OCI-LY7 (cell line): Measurements from ENCODE around the gene SAT2.

Source experiments
- CTCF ChIP-seq: fragments of 200-600 bp; sonication (generic); conservative IDR thresholded peaks from 2 replicates; pipeline ENCODE4 v1.5.1; 2014; ENCODE audit warnings: mild to moderate bottlenecking, antibody characterized with exemption, low read length, moderate library complexity, mixed read lengths
- EZH2phosphoT487 ChIP-seq: fragments of 200-600 bp; sonication (generic); IDR thresholded peaks from 2 replicates; pipeline ENCODE4 v1.6.1; 2018; ENCODE audit warnings: low read depth, borderline replicate concordance, mild to moderate bottlenecking, mixed run types, antibody characterized with exemption, low read length, moderate library complexity, mixed read lengths

DNA sequence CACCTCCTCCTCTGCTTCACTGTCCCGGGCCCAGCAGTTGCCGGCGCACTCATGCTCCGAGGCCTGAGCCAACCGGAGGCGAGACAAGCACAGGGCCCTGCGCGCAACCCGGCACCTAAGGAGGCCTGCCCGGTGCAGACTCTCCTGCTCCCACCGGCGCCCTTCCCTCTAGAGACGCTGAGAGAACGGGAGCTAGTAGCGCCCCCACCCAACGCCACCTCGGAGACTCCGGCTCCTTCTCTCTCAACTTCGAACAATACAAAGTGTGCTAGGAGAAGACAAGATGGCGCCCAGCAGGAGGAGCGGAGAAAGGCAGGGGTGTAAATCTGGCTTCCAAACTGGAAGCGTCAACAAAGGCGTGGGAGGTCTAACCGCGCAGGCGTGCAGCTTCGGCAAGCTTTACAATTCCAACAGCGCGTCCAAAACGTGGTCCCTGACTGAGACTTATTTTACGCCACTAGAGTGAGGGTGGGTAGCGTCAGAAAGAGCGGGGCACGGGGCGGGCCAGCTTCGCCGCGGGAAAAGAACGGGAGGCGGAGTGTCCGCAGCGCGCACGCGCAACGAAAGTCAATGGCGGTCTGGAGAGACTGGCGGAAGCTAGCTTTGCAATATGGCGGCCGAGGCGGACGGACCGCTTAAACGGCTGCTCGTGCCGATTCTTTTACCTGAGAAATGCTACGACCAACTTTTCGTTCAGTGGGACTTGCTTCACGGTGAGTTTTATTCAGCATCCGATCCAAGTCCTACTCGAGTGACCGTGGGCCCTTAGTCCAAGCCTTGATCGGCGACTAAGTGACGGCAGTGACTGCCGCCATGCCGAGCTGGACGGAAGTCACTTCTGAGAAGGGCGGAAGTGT is 44.1 kb downstream of the SAT2 start, which contains the start of gene MPDU1:
- TF ChIP-seq EZH2phosphoT487, result no peak
- TF ChIP-seq CTCF, result no peak
